Glutamatergic neuron (in vitro differentiated cells): Measurements from ENCODE around the gene STARD3. TPM values are rescaled to one million over a fixed set of nuclear protein-coding genes. Genes with fewer than 3 reads are reported as not detected.

Experiments
- DNase-seq: peaks from one replicate; pipeline ENCODE4 v3.0.0; 2022
- H3K27ac Mint-ChIP-seq: one replicate; pipeline ENCODE4 v1.8.0; 2020; ENCODE audit warnings: mild to moderate bottlenecking, mixed read lengths, inconsistent platforms; ENCODE audit not compliant: unreplicated experiment
- H3K27me3 Mint-ChIP-seq: one replicate; pipeline ENCODE4 v1.8.0; 2020; ENCODE audit warnings: mild to moderate bottlenecking, moderate library complexity, mixed read lengths, inconsistent platforms; ENCODE audit not compliant: unreplicated experiment
- H3K36me3 Mint-ChIP-seq: one replicate; pipeline ENCODE4 v1.8.0; 2020; ENCODE audit warnings: mild to moderate bottlenecking, mixed read lengths, inconsistent platforms; ENCODE audit not compliant: unreplicated experiment
- H3K4me1 Mint-ChIP-seq: one replicate; pipeline ENCODE4 v1.8.0; 2020; ENCODE audit warnings: mild to moderate bottlenecking, low read depth, mixed read lengths, inconsistent platforms; ENCODE audit not compliant: unreplicated experiment
- H3K4me3 Mint-ChIP-seq: one replicate; pipeline ENCODE4 v1.8.0; 2020; ENCODE audit warnings: mild to moderate bottlenecking, mixed read lengths, inconsistent platforms; ENCODE audit not compliant: unreplicated experiment
- H3K9me3 Mint-ChIP-seq: one replicate; pipeline ENCODE4 v1.8.0; 2020; ENCODE audit warnings: mild to moderate bottlenecking, moderate library complexity, mixed read lengths, inconsistent platforms; ENCODE audit not compliant: unreplicated experiment
- total RNA-seq: library from RNA; stranded (reverse); fragmentation: NEBNext Ultra II Directional; extraction: Animal tissue kit (Norgen Biotek cat#: 25700); gene quantifications from one replicate; pipeline ENCODE4 v1.2.1, GENCODE V29; 2021; ENCODE audit not compliant: unreplicated experiment
- TF ChIP-seq, protein P1 (sequence below): fragments of 200-600 bp; sonication (generic); IDR thresholded peaks from one replicate; pipeline ENCODE4 v1.5.0; 2021; ENCODE audit not compliant: partially characterized antibody, unreplicated experiment

The STARD3 gene
- total RNA-seq, 1 donor from 2014 or later, result 48.0 TPM

DNA sequence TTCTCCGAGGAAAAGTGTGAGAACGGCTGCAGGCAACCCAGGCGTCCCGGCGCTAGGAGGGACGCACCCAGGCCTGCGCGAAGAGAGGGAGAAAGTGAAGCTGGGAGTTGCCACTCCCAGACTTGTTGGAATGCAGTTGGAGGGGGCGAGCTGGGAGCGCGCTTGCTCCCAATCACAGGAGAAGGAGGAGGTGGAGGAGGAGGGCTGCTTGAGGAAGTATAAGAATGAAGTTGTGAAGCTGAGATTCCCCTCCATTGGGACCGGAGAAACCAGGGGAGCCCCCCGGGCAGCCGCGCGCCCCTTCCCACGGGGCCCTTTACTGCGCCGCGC, 62.8 kb downstream of the STARD3 start, which contains the start of gene ERBB2:
Gene ERBB2, plus strand, starts transcription at position 247 of the 330 bp plus-strand sequence. CDS start 175 bp downstream, outside the sequence.
- peaks cover 4% of the 10 kb centered on the region for H3K4me1 Mint-ChIP-seq
- peak within 1 kb of the TSS; percentile 90 for H3K4me3 Mint-ChIP-seq
- H3K27me3 Mint-ChIP-seq, result peaks cover 7% of the 10 kb centered on the region
- H3K9me3 Mint-ChIP-seq, result peaks cover 5% of the 10 kb centered on the region
- no peak within 1 kb of the TSS for H3K27ac Mint-ChIP-seq
- no peak for DNase-seq
- TF ChIP-seq, protein P1, sequence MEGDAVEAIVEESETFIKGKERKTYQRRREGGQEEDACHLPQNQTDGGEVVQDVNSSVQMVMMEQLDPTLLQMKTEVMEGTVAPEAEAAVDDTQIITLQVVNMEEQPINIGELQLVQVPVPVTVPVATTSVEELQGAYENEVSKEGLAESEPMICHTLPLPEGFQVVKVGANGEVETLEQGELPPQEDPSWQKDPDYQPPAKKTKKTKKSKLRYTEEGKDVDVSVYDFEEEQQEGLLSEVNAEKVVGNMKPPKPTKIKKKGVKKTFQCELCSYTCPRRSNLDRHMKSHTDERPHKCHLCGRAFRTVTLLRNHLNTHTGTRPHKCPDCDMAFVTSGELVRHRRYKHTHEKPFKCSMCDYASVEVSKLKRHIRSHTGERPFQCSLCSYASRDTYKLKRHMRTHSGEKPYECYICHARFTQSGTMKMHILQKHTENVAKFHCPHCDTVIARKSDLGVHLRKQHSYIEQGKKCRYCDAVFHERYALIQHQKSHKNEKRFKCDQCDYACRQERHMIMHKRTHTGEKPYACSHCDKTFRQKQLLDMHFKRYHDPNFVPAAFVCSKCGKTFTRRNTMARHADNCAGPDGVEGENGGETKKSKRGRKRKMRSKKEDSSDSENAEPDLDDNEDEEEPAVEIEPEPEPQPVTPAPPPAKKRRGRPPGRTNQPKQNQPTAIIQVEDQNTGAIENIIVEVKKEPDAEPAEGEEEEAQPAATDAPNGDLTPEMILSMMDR, result no peak
- H3K36me3 Mint-ChIP-seq, result no peaks in the 10 kb centered on the region

DNA sequence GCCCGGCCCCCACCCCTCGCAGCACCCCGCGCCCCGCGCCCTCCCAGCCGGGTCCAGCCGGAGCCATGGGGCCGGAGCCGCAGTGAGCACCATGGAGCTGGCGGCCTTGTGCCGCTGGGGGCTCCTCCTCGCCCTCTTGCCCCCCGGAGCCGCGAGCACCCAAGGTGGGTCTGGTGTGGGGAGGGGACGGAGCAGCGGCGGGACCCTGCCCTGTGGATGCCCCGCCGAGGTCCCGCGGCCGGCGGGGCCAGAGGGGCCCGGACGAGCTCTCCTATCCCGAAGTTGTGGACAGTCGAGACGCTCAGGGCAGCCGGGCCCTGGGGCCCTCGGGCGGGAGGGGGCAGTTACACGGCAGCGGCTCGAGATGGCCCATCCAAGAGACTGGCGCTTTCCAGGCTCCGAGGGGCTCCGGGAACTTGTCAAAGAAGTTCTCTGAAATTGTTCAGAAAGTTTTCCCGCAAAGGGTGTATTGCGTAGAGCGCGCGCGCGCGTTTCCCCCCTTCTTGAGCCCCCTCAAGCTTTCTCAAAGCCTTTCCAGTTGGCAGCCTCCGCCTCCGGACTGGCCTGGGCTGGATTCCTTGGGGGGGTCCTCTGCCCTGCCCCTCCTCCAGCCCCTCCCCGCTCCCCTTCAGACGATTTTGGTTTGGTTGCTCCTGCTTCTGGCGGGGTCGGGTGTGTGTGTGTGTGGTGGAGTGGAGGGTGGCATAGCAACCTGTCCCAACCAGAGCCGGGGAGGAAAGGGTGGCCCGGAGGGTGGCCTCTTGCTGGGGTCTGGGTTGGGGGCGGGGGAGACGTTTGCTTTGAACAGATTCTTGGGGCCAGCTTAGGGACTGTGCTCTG, 63.4 kb downstream of the STARD3 start:
- Mint-ChIP-seq H3K4me3 (peak overlapping the region; percentile 46), H3K27me3 (peaks cover 7% of the 10 kb centered on the region), H3K4me1 (peaks cover 4% of the 10 kb centered on the region), H3K9me3 (peaks cover 3% of the 10 kb centered on the region), H3K27ac (no peak overlapping the region), H3K36me3 (no peaks in the 10 kb centered on the region)
- DNase-seq, result no peak
- TF ChIP-seq, protein P1, result no peak

DNA sequence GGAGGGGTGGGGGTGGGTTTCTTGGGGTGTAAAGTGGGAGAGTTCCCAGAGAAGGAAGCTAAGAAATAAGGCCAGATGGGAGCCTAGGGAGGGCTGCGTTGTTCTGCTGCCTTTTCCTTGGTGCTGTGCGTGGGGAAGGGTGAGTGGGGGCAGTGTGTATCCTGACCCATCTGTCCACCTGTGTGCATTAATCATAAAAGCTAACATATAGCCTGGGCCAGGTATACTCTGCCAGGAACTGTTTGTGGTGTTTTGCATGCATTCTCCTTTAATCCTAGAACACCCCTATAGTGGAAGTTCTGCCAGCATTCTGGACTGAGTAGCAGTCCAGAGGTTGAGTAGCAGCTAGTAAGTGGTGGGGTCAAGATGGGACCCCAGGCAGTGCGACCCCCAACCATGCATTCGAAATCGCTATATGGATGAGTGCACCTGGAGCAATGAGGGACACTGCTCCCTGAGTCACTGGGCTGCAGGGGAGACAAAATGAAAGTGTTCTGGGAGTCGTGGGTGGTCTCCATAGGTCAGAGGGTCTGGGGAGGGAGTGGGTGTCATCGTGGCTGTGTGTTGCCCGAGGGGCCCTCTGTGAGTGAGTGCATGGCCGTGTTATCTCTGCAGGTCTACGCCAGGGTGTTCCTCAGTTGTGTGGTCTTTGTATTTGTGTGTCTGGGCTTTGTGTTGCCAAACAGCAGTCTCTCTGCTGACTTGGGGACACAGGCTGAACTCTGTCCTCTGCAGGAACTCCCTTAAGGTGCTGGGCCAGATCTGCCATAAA, 64.3 kb downstream of the STARD3 start:
- H3K27me3 Mint-ChIP-seq, result peaks cover 7% of the 10 kb centered on the region

DNA sequence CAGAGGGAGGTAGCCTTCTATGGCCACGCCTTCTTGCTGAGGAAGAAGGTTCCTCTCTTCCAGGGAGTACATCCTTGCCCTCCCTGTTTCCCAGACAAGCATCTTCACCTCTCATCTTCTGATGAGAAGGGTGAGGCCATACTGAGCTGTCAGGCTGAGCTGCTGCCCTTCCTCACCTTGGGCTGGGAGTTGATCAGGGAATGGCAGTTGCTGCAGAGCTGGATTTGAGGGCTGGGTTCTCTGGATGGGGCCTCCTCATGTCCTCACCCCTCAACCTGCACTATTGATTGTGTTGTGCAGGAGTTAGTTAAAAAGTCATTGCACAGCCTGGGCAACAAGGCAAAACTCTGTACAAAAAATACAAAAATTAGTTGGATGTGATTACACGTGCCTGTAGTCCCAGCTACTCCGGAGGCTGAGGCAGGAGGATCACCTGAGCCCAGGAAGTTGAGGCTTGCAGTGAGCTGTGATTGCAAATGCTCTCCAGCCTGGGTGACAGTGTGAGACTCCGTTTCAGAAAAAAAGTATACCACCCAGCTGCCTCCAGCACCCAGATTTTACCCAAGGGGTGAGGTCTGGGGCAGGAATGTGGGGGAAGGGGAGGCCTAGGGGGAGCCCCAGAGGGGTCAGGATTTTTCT, 65.0 kb downstream of the STARD3 start:
- H3K27ac Mint-ChIP-seq, result no peak overlapping the region
- H3K36me3 Mint-ChIP-seq, result no peaks in the 10 kb centered on the region
- peaks cover 4% of the 10 kb centered on the region for H3K4me1 Mint-ChIP-seq
- TF ChIP-seq, protein P1, result no peak
- no peak for DNase-seq
- H3K4me3 Mint-ChIP-seq, result peak overlapping the region; percentile 52
- H3K27me3 Mint-ChIP-seq, result peaks cover 7% of the 10 kb centered on the region
- H3K9me3 Mint-ChIP-seq, result peaks cover 3% of the 10 kb centered on the region

More for the DNA sequence above, 64.3 kb downstream of the STARD3 start:
- Mint-ChIP-seq H3K36me3 (no peaks in the 10 kb centered on the region), H3K9me3 (peaks cover 3% of the 10 kb centered on the region), H3K4me1 (peaks cover 4% of the 10 kb centered on the region), H3K27ac (no peak overlapping the region), H3K4me3 (peak overlapping the region; percentile 52)
- TF ChIP-seq, protein P1, result no peak
- DNase-seq, result no peak
